Measurements from ENCODE around the gene GABBR2. TPM values are rescaled to one million over a fixed set of nuclear protein-coding genes. Genes with fewer than 3 reads are reported as not detected.
A peak's percentile ranks its signal among the peaks of the same experiment; 100 is the strongest.

The GABBR2 gene
- total and polyA plus RNA-seq, 2 experiments from 2014 or later: 0.89 to 1.3 TPM

DNA sequence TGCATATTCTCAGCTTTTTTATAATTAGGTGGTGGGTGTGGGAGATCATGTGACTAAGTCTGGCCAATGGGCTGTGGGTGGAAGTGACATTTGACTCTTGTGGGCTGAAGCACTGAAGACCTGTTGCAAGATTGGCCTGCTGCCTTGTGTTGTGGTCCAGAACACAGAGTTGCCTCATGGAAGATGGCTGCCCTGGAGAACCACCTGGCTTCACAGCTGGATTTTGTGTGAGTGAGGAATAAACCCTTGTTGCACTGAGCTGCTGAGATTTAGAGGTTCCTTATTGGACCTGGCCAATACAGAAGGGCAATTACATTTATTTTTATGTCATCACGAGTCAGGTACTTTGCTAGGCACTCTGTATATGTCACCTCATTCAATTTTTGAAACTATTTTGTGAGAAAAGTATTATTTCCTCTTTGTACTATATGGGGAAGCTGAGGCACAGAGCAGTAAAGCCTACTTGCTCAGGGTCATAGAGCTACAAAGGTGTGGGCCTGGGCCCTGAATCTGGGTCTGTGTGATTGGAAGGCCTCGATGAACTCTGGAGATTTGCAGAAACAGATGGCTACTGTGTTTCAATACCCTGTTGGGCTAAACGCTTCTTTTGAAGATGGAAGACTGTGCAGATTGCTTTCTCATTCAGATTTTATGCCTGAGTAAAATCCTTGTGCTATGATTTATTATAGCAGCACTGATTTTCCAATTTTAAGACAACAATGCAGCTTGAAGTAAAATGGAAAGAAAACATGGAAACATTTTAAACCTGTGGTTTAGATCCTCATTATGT is 382.1 kb downstream of the GABBR2 start:
- H3K27ac ChIP-seq (ENCODE audit: low read depth): no peak overlapping the region
- H3K36me3 Mint-ChIP-seq (ENCODE audit: low read depth): no peaks in the 10 kb centered on the region
- H3F3A ChIP-seq (replicated peaks; ENCODE audit: low read depth): no peaks in the 10 kb centered on the region
- ATAC-seq (no peak), DNase-seq (ENCODE audit: low spot score) (no peak)
- TF ChIP-seq STAT1 (IDR thresholded peaks at IDR 0.05; ENCODE audit: unreplicated experiment) (no peak), ZNF331 (CRISPR knock-in tag; IDR thresholded peaks at IDR 0.05; ENCODE audit: low read depth) (no peak), NANOG (IDR thresholded peaks at IDR 0.05; ENCODE audit: borderline replicate concordance) (no peak), POLR2AphosphoS5 (IDR thresholded peaks at IDR 0.05; ENCODE audit: low read depth) (no peak), ZNF114 (CRISPR knock-in tag; IDR thresholded peaks at IDR 0.05) (no peak), CREB1 (CRISPR knock-in tag; IDR thresholded peaks at IDR 0.05; ENCODE audit: low read depth) (no peak), JUNB (IDR thresholded peaks at IDR 0.05; ENCODE audit: unreplicated experiment) (no peak), EZH2phosphoT487 (IDR thresholded peaks at IDR 0.05; ENCODE audit: unreplicated experiment) (no peak), EZH2 (IDR thresholded peaks at IDR 0.05; ENCODE audit: low read depth, unreplicated experiment) (no peak)
- TF ChIP-seq, protein P1, sequence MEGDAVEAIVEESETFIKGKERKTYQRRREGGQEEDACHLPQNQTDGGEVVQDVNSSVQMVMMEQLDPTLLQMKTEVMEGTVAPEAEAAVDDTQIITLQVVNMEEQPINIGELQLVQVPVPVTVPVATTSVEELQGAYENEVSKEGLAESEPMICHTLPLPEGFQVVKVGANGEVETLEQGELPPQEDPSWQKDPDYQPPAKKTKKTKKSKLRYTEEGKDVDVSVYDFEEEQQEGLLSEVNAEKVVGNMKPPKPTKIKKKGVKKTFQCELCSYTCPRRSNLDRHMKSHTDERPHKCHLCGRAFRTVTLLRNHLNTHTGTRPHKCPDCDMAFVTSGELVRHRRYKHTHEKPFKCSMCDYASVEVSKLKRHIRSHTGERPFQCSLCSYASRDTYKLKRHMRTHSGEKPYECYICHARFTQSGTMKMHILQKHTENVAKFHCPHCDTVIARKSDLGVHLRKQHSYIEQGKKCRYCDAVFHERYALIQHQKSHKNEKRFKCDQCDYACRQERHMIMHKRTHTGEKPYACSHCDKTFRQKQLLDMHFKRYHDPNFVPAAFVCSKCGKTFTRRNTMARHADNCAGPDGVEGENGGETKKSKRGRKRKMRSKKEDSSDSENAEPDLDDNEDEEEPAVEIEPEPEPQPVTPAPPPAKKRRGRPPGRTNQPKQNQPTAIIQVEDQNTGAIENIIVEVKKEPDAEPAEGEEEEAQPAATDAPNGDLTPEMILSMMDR (conservative IDR thresholded peaks at IDR 0.05; ENCODE audit: low read depth in 2 of 2): no peak
- TF ChIP-seq, protein P2, sequence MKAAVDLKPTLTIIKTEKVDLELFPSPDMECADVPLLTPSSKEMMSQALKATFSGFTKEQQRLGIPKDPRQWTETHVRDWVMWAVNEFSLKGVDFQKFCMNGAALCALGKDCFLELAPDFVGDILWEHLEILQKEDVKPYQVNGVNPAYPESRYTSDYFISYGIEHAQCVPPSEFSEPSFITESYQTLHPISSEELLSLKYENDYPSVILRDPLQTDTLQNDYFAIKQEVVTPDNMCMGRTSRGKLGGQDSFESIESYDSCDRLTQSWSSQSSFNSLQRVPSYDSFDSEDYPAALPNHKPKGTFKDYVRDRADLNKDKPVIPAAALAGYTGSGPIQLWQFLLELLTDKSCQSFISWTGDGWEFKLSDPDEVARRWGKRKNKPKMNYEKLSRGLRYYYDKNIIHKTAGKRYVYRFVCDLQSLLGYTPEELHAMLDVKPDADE (IDR thresholded peaks at IDR 0.05): no peak
- TF ChIP-seq, protein P3, sequence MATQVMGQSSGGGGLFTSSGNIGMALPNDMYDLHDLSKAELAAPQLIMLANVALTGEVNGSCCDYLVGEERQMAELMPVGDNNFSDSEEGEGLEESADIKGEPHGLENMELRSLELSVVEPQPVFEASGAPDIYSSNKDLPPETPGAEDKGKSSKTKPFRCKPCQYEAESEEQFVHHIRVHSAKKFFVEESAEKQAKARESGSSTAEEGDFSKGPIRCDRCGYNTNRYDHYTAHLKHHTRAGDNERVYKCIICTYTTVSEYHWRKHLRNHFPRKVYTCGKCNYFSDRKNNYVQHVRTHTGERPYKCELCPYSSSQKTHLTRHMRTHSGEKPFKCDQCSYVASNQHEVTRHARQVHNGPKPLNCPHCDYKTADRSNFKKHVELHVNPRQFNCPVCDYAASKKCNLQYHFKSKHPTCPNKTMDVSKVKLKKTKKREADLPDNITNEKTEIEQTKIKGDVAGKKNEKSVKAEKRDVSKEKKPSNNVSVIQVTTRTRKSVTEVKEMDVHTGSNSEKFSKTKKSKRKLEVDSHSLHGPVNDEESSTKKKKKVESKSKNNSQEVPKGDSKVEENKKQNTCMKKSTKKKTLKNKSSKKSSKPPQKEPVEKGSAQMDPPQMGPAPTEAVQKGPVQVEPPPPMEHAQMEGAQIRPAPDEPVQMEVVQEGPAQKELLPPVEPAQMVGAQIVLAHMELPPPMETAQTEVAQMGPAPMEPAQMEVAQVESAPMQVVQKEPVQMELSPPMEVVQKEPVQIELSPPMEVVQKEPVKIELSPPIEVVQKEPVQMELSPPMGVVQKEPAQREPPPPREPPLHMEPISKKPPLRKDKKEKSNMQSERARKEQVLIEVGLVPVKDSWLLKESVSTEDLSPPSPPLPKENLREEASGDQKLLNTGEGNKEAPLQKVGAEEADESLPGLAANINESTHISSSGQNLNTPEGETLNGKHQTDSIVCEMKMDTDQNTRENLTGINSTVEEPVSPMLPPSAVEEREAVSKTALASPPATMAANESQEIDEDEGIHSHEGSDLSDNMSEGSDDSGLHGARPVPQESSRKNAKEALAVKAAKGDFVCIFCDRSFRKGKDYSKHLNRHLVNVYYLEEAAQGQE (IDR thresholded peaks at IDR 0.05; ENCODE audit: unreplicated experiment): no peak
- H3K9me3 Mint-ChIP-seq: no peaks in the 10 kb centered on the region
- H2AFZ ChIP-seq: 0 out of 2 replicates have a peak overlapping the region, but pooled peaks have one; percentile 43
- H3K4me3 Mint-ChIP-seq: no peak overlapping the region
- H3K9me2 ChIP-seq (ENCODE audit: insufficient read depth): no peaks in the 10 kb centered on the region
- H4K20me1 ChIP-seq (replicated peaks; ENCODE audit: insufficient read depth): no peaks in the 10 kb centered on the region
- no peaks in the 10 kb centered on the region for H3K27me3 ChIP-seq (ENCODE audit: insufficient read depth)
- H3K79me2 ChIP-seq (replicated peaks; ENCODE audit: insufficient read depth): no peaks in the 10 kb centered on the region
- H3K4me3 ChIP-seq: no peak overlapping the region
- H3K4me1 ChIP-seq (ENCODE audit: insufficient read depth): no peaks in the 10 kb centered on the region; the same call in 1 of the 2 replicates
- no peaks in the 10 kb centered on the region for H3K4me1 Mint-ChIP-seq
- no peaks in the 10 kb centered on the region for H3K36me3 ChIP-seq (ENCODE audit: insufficient read depth)
- H3K4me2 ChIP-seq: no peak overlapping the region
- peaks cover 8% of the 10 kb centered on the region for H3K27me3 Mint-ChIP-seq (ENCODE audit: insufficient read depth, low read depth, poor library complexity)
- H3K27ac Mint-ChIP-seq: no peak overlapping the region

All from GM23338 (cell line).